Activated CD8-positive, alpha-beta memory T cell treated with anti-CD3 and anti-CD28 coated beads, Interleukin-2, amount 50 U/mL, for 24 hours (primary cell): ENCODE measurements around the gene TMEM233.
"Not testable (repeated sequence)": the region's sequence is repeated elsewhere in the genome, so short reads cannot be mapped to it uniquely, and the experiment has no call there.

Experiments used
- DNase-seq: peaks from one replicate; pipeline ENCODE4 v3.0.0-alpha.2; 2020; ENCODE audit errors: extremely low read depth

Gene TMEM233

GRCh38 chr12:119609358-119609757, 15.8 kb downstream of the TMEM233 start:
- no peak for DNase-seq

- no peak for DNase-seq
Observed at GRCh38 chr12:119613319-119613936, 19.9 kb downstream of the TMEM233 start.

GRCh38 chr12:119614705-119615104, 21.1 kb downstream of the TMEM233 start:
- no peak for DNase-seq

- DNase-seq, result no peak
Observed at GRCh38 chr12:119615518-119616475, 22.2 kb downstream of the TMEM233 start.

- not testable (repeated sequence) for DNase-seq
Observed at GRCh38 chr12:119618328-119618896, 24.8 kb downstream of the TMEM233 start.

- DNase-seq, result no peak
Observed at GRCh38 chr12:119620490-119620889, 26.9 kb downstream of the TMEM233 start.

GRCh38 chr12:119621878-119622277, 28.3 kb downstream of the TMEM233 start:
- no peak for DNase-seq

- DNase-seq, result no peak
Observed at GRCh38 chr12:119624966-119625365, 31.4 kb downstream of the TMEM233 start.

- DNase-seq, result no peak
Observed at GRCh38 chr12:119627019-119627643, 33.6 kb downstream of the TMEM233 start.

- no peak for DNase-seq
Observed at GRCh38 chr12:119627686-119628085, 34.1 kb downstream of the TMEM233 start.

GRCh38 chr12:119630223-119630780, 36.7 kb downstream of the TMEM233 start:
- DNase-seq, result no peak

GRCh38 chr12:119630962-119631550, 37.5 kb downstream of the TMEM233 start:
- DNase-seq, result no peak

GRCh38 chr12:119631930-119632678, 38.5 kb downstream of the TMEM233 start:
- no peak for DNase-seq

- no peak for DNase-seq
Observed at GRCh38 chr12:119634743-119635142, 41.2 kb downstream of the TMEM233 start.

GRCh38 chr12:119642986-119643385, 49.4 kb downstream of the TMEM233 start:
- no peak for DNase-seq

GRCh38 chr12:119644930-119645329, 51.4 kb downstream of the TMEM233 start:
- DNase-seq, result no peak

- no peak for DNase-seq
Observed at GRCh38 chr12:119645535-119646059, 52.0 kb downstream of the TMEM233 start.

- DNase-seq, result no peak
Observed at GRCh38 chr12:119649202-119649808, 55.7 kb downstream of the TMEM233 start.

- DNase-seq, result no peak
Observed at GRCh38 chr12:119652665-119653064, 59.1 kb downstream of the TMEM233 start.

- not testable (repeated sequence) for DNase-seq
Observed at GRCh38 chr12:119657001-119657400, 63.4 kb downstream of the TMEM233 start.
